Esophagus muscularis mucosa (tissue), 4 donors: ENCODE results near the gene ACOXL. TPM values are rescaled to one million over a fixed set of nuclear protein-coding genes. Genes with fewer than 3 reads are reported as not detected.

Experiments used
- DNase-seq: peaks from one replicate; pipeline ENCODE4 v3.0.0-alpha.2; 2017; ENCODE audit errors: extremely low spot score
- H3K27ac ChIP-seq, 4 donors: fragments of 200-600 bp; sonication (generic); replicated peaks in 1 of 4; 1 replicate in 3 of 4; 2 replicates in 1 of 4; pipeline ENCODE4 v1.5.1; 2016 to 2019; ENCODE audit warnings: mild to moderate bottlenecking in 1 of 4
- H3K27me3 ChIP-seq, 4 donors: fragments of 200-600 bp; sonication (generic); one replicate each; pipeline versions ENCODE4 v1.5.1 to v1.6.0; 2016 to 2019
- H3K36me3 ChIP-seq, 4 donors: fragments of 200-600 bp; sonication (generic); one replicate each; pipeline ENCODE4 v1.5.1; 2016 to 2019
- H3K4me1 ChIP-seq, 4 donors: fragments of 200-600 bp; sonication (generic); one replicate each; pipeline ENCODE4 v1.5.1; 2016 to 2019
- H3K4me3 ChIP-seq, 4 donors: fragments of 200-600 bp; sonication (generic); 1 replicate in 2 of 4; 2 replicates in 2 of 4; pipeline ENCODE4 v1.5.1; 2016 to 2019; ENCODE audit warnings: mild to moderate bottlenecking in 4 of 4, moderate library complexity in 1 of 4
- H3K9me3 ChIP-seq, 4 donors: fragments of 200-600 bp; sonication (generic); 1 replicate in 3 of 4; 2 replicates in 1 of 4; pipeline ENCODE4 v1.5.1; 2016 to 2019
- CTCF ChIP-seq, 3 experiments: fragments of 200-600 bp in 2 of 3; fragments of 450-650 bp in 1 of 3; sonication (generic) in 2 of 3; IDR thresholded peaks; one replicate each; pipeline ENCODE4 v1.5.1; 2017 to 2019; ENCODE audit warnings: antibody characterized with exemption in 3 of 3, mild to moderate bottlenecking in 2 of 3, moderate library complexity in 1 of 3
- EP300 ChIP-seq: sonication (generic); formaldehyde crosslinking; IDR thresholded peaks from one replicate; pipeline ENCODE4 v1.6.1; 2017; ENCODE audit warnings: antibody characterized with exemption
- POLR2A ChIP-seq: fragments of 450-650 bp; IDR thresholded peaks from one replicate; pipeline ENCODE4 v1.6.1; 2017; ENCODE audit warnings: antibody characterized with exemption, moderate library complexity, mild to moderate bottlenecking, low read depth
- POLR2AphosphoS5 ChIP-seq, 2 donors: sonication (generic); formaldehyde crosslinking; IDR thresholded peaks; one replicate each; pipeline ENCODE4 v1.6.1; 2017; ENCODE audit warnings: antibody characterized with exemption in 2 of 2
- WGBS: methylation state at CpG from one replicate; pipeline ENCODE4 v1.1.5; 2018; 5-methylcytosine and 5-hydroxymethylcytosine counted together
- intact Hi-C: fragments of 100-400 bp; cut with DNase I; formaldehyde crosslinking; loops from one replicate; pipeline ENCODE4 v1.15.1; 2023
- total RNA-seq, 4 donors: library from RNA; depleted of rRNA; stranded (reverse); fragments of >200 nt; gene quantifications; one replicate each; pipeline versions ENCODE4 v1.1.0 to v1.2.1, GENCODE V29; 2016

Gene ACOXL
- total RNA-seq, 4 donors from 2014 or later: not detected

GRCh38 chr2:110812726-110813645, 80.6 kb downstream of the ACOXL start:
- intact Hi-C loops: no loop called here
- Histone ChIP-seq H3K4me1 (peaks cover 0 to 6% (median 2%) of the 10 kb centered on the region in 4 donors), H3K36me3 (no peaks in the 10 kb centered on the region), H3K27me3 (peaks cover 0 to 9% (median 0%) of the 10 kb centered on the region in 4 donors), H3K27ac (no peak overlapping the region), H3K9me3 (no peaks in the 10 kb centered on the region), H3K4me3 (no peak overlapping the region)
- WGBS: 92% methylated on average over 12 of the region's 12 CpGs
- TF ChIP-seq POLR2AphosphoS5 (IDR thresholded peaks at IDR 0.05): no peak
- TF ChIP-seq POLR2A: no peak
- no peak for TF ChIP-seq EP300
- no peak for TF ChIP-seq CTCF (IDR thresholded peaks at IDR 0.05)
- DNase-seq: no peak

- no peaks in the 10 kb centered on the region for H3K36me3 ChIP-seq
- no peak overlapping the region for H3K4me3 ChIP-seq
- no peak overlapping the region for H3K27ac ChIP-seq
- 91% methylated on average over 5 of the region's 5 CpGs for WGBS
- TF ChIP-seq CTCF (IDR thresholded peaks at IDR 0.05) (no peak), POLR2A (no peak), POLR2AphosphoS5 (IDR thresholded peaks at IDR 0.05) (no peak), EP300 (no peak)
- intact Hi-C loops: no loop called here
- H3K9me3 ChIP-seq: no peaks in the 10 kb centered on the region
- no peak for DNase-seq
- H3K27me3 ChIP-seq: peaks cover 0 to 9% (median 0%) of the 10 kb centered on the region in 4 donors
- H3K4me1 ChIP-seq: peaks cover 0 to 6% (median 2%) of the 10 kb centered on the region in 4 donors
Measured at GRCh38 chr2:110813896-110814295, 81.5 kb downstream of the ACOXL start.

GRCh38 chr2:110815938-110816337, 83.6 kb downstream of the ACOXL start:
- 96% methylated on average over 1 of the region's 1 CpG for WGBS
- TF ChIP-seq EP300: no peak
- TF ChIP-seq CTCF (IDR thresholded peaks at IDR 0.05): no peak
- no peak for TF ChIP-seq POLR2AphosphoS5 (IDR thresholded peaks at IDR 0.05)
- TF ChIP-seq POLR2A: no peak
- no peak for DNase-seq

GRCh38 chr2:110816404-110817365, 84.3 kb downstream of the ACOXL start:
- TF ChIP-seq POLR2AphosphoS5 (IDR thresholded peaks at IDR 0.05): no peak
- no peak for TF ChIP-seq EP300
- no peak for TF ChIP-seq CTCF (IDR thresholded peaks at IDR 0.05)
- no peak for TF ChIP-seq POLR2A
- Histone ChIP-seq H3K36me3 (no peaks in the 10 kb centered on the region), H3K27ac (no peak overlapping the region), H3K9me3 (no peaks in the 10 kb centered on the region), H3K4me1 (peaks cover 0 to 4% (median 2%) of the 10 kb centered on the region in 4 donors), H3K4me3 (no peak overlapping the region), H3K27me3 (no peaks in the 10 kb centered on the region)
- WGBS: 81% methylated on average over 10 of the region's 12 CpGs
- DNase-seq: no peak
- intact Hi-C loops: no loop called here

More at GRCh38 chr2:110815938-110816337, 83.6 kb downstream of the ACOXL start:
- Histone ChIP-seq H3K4me3 (no peak overlapping the region), H3K27ac (no peak overlapping the region), H3K27me3 (no peaks in the 10 kb centered on the region), H3K4me1 (peaks cover 0 to 6% (median 2%) of the 10 kb centered on the region in 4 donors), H3K9me3 (no peaks in the 10 kb centered on the region), H3K36me3 (no peaks in the 10 kb centered on the region)
- intact Hi-C loops: no loop called here
